A549 (cell line): ENCODE data around the gene IL4.

Source experiments
- CTCF ChIP-seq: fragments of >200 bp; sonication (Bioruptor Twin); formaldehyde crosslinking; IDR thresholded peaks from 3 replicates; pipeline ENCODE4 v1.5.1; 2016
- MAX ChIP-seq: IDR thresholded peaks from 2 replicates; pipeline ENCODE4 v1.6.1; 2012
- MAZ ChIP-seq: fragments of 150-350 bp; IDR thresholded peaks from 2 replicates; pipeline ENCODE4 v1.6.1; 2014; ENCODE audit warnings: antibody characterized with exemption, low read depth, low read length, borderline replicate concordance
- PHF8 ChIP-seq: fragments of 200-600 bp; sonication (generic); IDR thresholded peaks from 2 replicates; pipeline ENCODE4 v1.6.1; 2016; ENCODE audit warnings: low read depth, mild to moderate bottlenecking, antibody characterized with exemption, moderate library complexity, borderline replicate concordance
- POLR2A ChIP-seq: IDR thresholded peaks from 2 replicates; pipeline ENCODE4 v1.6.1; 2012; ENCODE audit warnings: mild to moderate bottlenecking, low read length
- ZFP36 ChIP-seq: fragments of 450-650 bp; IDR thresholded peaks from 2 replicates; pipeline ENCODE4 v1.6.1; 2014; ENCODE audit warnings: borderline replicate concordance; ENCODE audit not compliant: partially characterized antibody

GRCh38 chr5:132637241-132637640 is 36.5 kb upstream of the IL4 start:
- TF ChIP-seq CTCF (no peak), MAX (no peak), PHF8 (no peak), MAZ (no peak), ZFP36 (no peak), POLR2A (no peak)
